HepG2 (cell line): ENCODE data around the gene TAMALIN. TPM values are rescaled to one million over a fixed set of nuclear protein-coding genes. Genes with fewer than 3 reads are reported as not detected.

ENCODE experiments used
- ATAC-seq: fragments of 200-7000 bp; cut with Tn5 transposase; 3 replicates; pipeline ENCODE4 v1.9.1; 2020; ENCODE audit warnings: mild to moderate bottlenecking, moderate library complexity
- BruUV-seq: library from RNA; stranded (reverse); fragments of 400-500 nt; replicated peaks from 2 replicates; lab custom pipeline; 2021; lab: Mats Ljungman, UMichigan
- CTCF ChIA-PET: fragments of 300-600 bp; formaldehyde crosslinking; extraction: SDS; loops from one replicate; lab custom pipeline; 2021; ENCODE audit warnings: low total read pairs, inconsistent platforms, low intra/inter-chr PET ratio; lab: Yijun Ruan, JAX
- POLR2A ChIA-PET: fragments of 350-600 bp; sonication (Branson Sonifier 250); formaldehyde crosslinking; loops from one replicate; lab custom pipeline; 2020; ENCODE audit warnings: antibody characterized with exemption, inconsistent platforms; lab: Yijun Ruan, JAX
- DNase-seq: peaks from one replicate; pipeline ENCODE4 v3.0.0-alpha.2; 2015; ENCODE audit warnings: low spot score
- FAIRE-seq: peaks from 3 replicates; lab custom pipeline; 2011; peaks lifted over from hg19 to GRCh38; lab: Jason Lieb, UNC
- H2AFZ ChIP-seq: one replicate; pipeline ENCODE4 v1.6.1; 2011; ENCODE audit warnings: low read length, inconsistent platforms
- H3K27ac ChIP-seq: fragments of 300-600 bp; 3 replicates; pipeline ENCODE4 v1.8.0; 2011; ENCODE audit warnings: mixed run types, mild to moderate bottlenecking, mixed read lengths, low read length, inconsistent platforms; ENCODE audit not compliant: insufficient read depth; ENCODE audit errors: extremely low read length
- H3K27me3 ChIP-seq, 2 experiments: fragments of 200-600 bp in 1 of 2; 2 replicates in 1 of 2; 3 replicates in 1 of 2; pipeline versions ENCODE4 v1.6.0 to v1.8.0; 2011; ENCODE audit warnings: low read length in 2 of 2, mild to moderate bottlenecking in 2 of 2, moderate library complexity in 2 of 2, inconsistent platforms in 1 of 2; ENCODE audit not compliant: insufficient read depth in 2 of 2, control insufficient read depth in 1 of 2
- H3K36me3 ChIP-seq, 2 experiments: fragments of 200-600 bp in 1 of 2; replicated peaks in 1 of 2; 2 replicates in 1 of 2; 3 replicates in 1 of 2; pipeline versions ENCODE4 v1.5.1 to v1.8.0; 2011; ENCODE audit warnings: low read length in 2 of 2, inconsistent platforms in 1 of 2; ENCODE audit not compliant: insufficient read depth in 2 of 2, control insufficient read depth in 1 of 2
- H3K4me1 ChIP-seq: 2 replicates; pipeline ENCODE4 v1.5.1; 2012; ENCODE audit warnings: low read length, inconsistent platforms; ENCODE audit not compliant: insufficient read depth
- H3K4me2 ChIP-seq: 2 replicates; pipeline ENCODE4 v1.6.0; 2011; ENCODE audit warnings: low read depth, low read length, inconsistent platforms
- H3K4me3 ChIP-seq, 3 experiments: fragments of 200-600 bp in 1 of 3; sonication (generic), shearing (Covaris generic) in 1 of 3; replicated peaks in 1 of 3; 2 replicates each; pipeline ENCODE4 v1.5.1; 2011 to 2016; ENCODE audit warnings: low read length in 3 of 3, inconsistent platforms in 2 of 3, low read depth in 2 of 3, mild to moderate bottlenecking in 2 of 3, control low read depth in 1 of 3, mixed read lengths in 1 of 3; ENCODE audit not compliant: insufficient read depth in 1 of 3
- H3K79me2 ChIP-seq: one replicate; pipeline ENCODE4 v1.6.1; 2011; ENCODE audit warnings: low read length, inconsistent platforms; ENCODE audit not compliant: insufficient read depth
- H3K9ac ChIP-seq: 2 replicates; pipeline ENCODE4 v1.6.0; 2011; ENCODE audit warnings: mild to moderate bottlenecking, low read depth, low read length, inconsistent platforms; ENCODE audit not compliant: insufficient read depth
- H3K9me3 ChIP-seq: 2 replicates; pipeline ENCODE4 v1.5.1; 2012; ENCODE audit warnings: mild to moderate bottlenecking, low read length
- H4K20me1 ChIP-seq: 2 replicates; pipeline ENCODE4 v1.6.0; 2011; ENCODE audit warnings: inconsistent platforms, mild to moderate bottlenecking, low read length, moderate library complexity; ENCODE audit not compliant: insufficient read depth
- CEBPB ChIP-seq: IDR thresholded peaks from 2 replicates; pipeline ENCODE4 v1.6.1; 2011; ENCODE audit warnings: low read depth, low read length, improper control_type of control experiment, borderline replicate concordance
- DR1 ChIP-seq: sonication (generic); formaldehyde crosslinking; IDR thresholded peaks from 2 replicates; pipeline ENCODE4 v1.8.0; 2021; ENCODE audit warnings: mild to moderate bottlenecking, missing genetic modification reagents, inconsistent platforms
- MED1 ChIP-seq: sonication (generic); formaldehyde crosslinking; IDR thresholded peaks from 2 replicates; pipeline ENCODE4 v1.4.0; 2020; ENCODE audit warnings: missing genetic modification reagents
- NONO ChIP-seq, 2 experiments: fragments of 450-650 bp in 1 of 2; sonication (generic) in 1 of 2; formaldehyde crosslinking in 1 of 2; IDR thresholded peaks in 1 of 2; conservative IDR thresholded peaks in 1 of 2; 2 replicates each; pipeline versions ENCODE4 v1.6.1 to v1.8.0; 2017 to 2022; ENCODE audit warnings: mild to moderate bottlenecking in 1 of 2, missing genetic modification reagents in 1 of 2, moderate library complexity in 1 of 2
- PAX8 ChIP-seq: sonication (generic); formaldehyde crosslinking; IDR thresholded peaks from 2 replicates; pipeline ENCODE4 v1.8.0; 2022; ENCODE audit warnings: mild to moderate bottlenecking, missing genetic modification reagents, borderline replicate concordance
- PHF5A ChIP-seq: IDR thresholded peaks from one replicate; pipeline ENCODE4 v1.6.1; 2018; ENCODE audit warnings: low read depth, missing genetic modification reagents; ENCODE audit not compliant: unreplicated experiment
- PLRG1 ChIP-seq: fragments of 450-650 bp; conservative IDR thresholded peaks from 2 replicates; pipeline ENCODE4 v1.6.1; 2016
- ZBTB42 ChIP-seq: sonication (generic); formaldehyde crosslinking; IDR thresholded peaks from 2 replicates; pipeline ENCODE4 v1.5.0; 2020; ENCODE audit warnings: mild to moderate bottlenecking, missing genetic modification reagents
- ZNF275 ChIP-seq: sonication (generic); formaldehyde crosslinking; IDR thresholded peaks from 2 replicates; pipeline ENCODE4 v1.8.0; 2022; ENCODE audit warnings: missing genetic modification reagents, mild to moderate bottlenecking, inconsistent platforms, borderline replicate concordance
- ZNF552 ChIP-seq: sonication (generic); formaldehyde crosslinking; IDR thresholded peaks from 2 replicates; pipeline ENCODE4 v1.9.0; 2022; ENCODE audit warnings: missing genetic modification reagents, mild to moderate bottlenecking, borderline replicate concordance
- ZNF567 ChIP-seq: sonication (generic); formaldehyde crosslinking; IDR thresholded peaks from 2 replicates; pipeline ENCODE4 v1.8.1; 2023; ENCODE audit warnings: mild to moderate bottlenecking, missing genetic modification reagents, borderline replicate concordance
- ZNF580 ChIP-seq: IDR thresholded peaks from 2 replicates; pipeline ENCODE4 v1.6.1; 2016; ENCODE audit warnings: low read depth, borderline replicate concordance
- WGBS: methylation state at CpG from one replicate; pipeline ENCODE4 v1.1.6; 2017; ENCODE audit warnings: low lambda C conversion rate; 5-methylcytosine and 5-hydroxymethylcytosine counted together
- in situ Hi-C: cut with HindIII; loops from 2 replicates; pipeline ENCODE4 v1.10.0; 2017; ENCODE audit warnings: low pct_unique_long_range_greater_than_20kb; ENCODE audit not compliant: extremely low pct_ligation_motif_present
- intact Hi-C: fragments of 100-400 bp; cut with micrococcal nuclease; formaldehyde crosslinking; loops from one replicate; pipeline ENCODE4 v1.10.0; 2022; ENCODE audit not compliant: unreplicated experiment
- polyA plus RNA-seq, 8 experiments: library from polyadenylated mRNA; depleted of rRNA in 3 of 8; stranded (reverse) in 7 of 8; unstranded in 1 of 8; fragments of >200 nt; fragmentation: Illumina TruSeq in 4 of 8; extraction: Trizol in 4 of 8; gene quantifications; 2 replicates each; pipeline versions ENCODE4 v1.2.1 to v1.2.3, GENCODE V29; 2011 to 2016; ENCODE audit warnings: low read depth in 4 of 8, missing spikeins in 1 of 8, mixed read lengths in 1 of 8; ENCODE audit not compliant: insufficient read depth in 1 of 8
- total RNA-seq, 5 experiments: library from RNA; depleted of rRNA; stranded (reverse); fragments of >200 nt; fragmentation: Illumina TruSeq; extraction: Trizol; gene quantifications; 2 replicates each; pipeline ENCODE4 v1.2.3, GENCODE V29; 2016; ENCODE audit warnings: low read depth in 1 of 5

TAMALIN gene
- total and polyA plus RNA-seq, 2 of the 13 experiments (the other 11 are each of a cell fraction or from before 2014, with no cell fraction given) = 2.9 to 10.9 TPM

GRCh38 chr12:52046859-52047258, 40.1 kb downstream of the TAMALIN start:
- Histone ChIP-seq H3K27me3 (no peaks in the 10 kb centered on the region; a peak in 1 of 5 replicates), H3K4me3 (no peak overlapping the region), H3K9me3 (no peaks in the 10 kb centered on the region), H3K4me2 (no peak overlapping the region), H3K79me2 (peaks cover 5% of the 10 kb centered on the region), H2AFZ (no peak overlapping the region), H3K9ac (no peak overlapping the region), H3K36me3 (no peaks in the 10 kb centered on the region), H4K20me1 (no peaks in the 10 kb centered on the region), H3K27ac (no peak overlapping the region)
- ATAC-seq = no peak
- BruUV-seq = no TSS peak
- intact Hi-C loops = no loop called here
- POLR2A ChIA-PET = interaction anchor here (1.2 to 1.5 kb wide), 2 partner anchors 14 to 16 kb away, joined by 3 to 4 read pairs; no protein-coding TSS in a partner anchor
- 63% methylated on average over 7 of the region's 7 CpGs for WGBS
- TF ChIP-seq ZNF275 (CRISPR knock-in tag) (no peak), ZNF552 (CRISPR knock-in tag) (no peak), CEBPB (no peak), ZBTB42 (CRISPR knock-in tag) (no peak), PAX8 (CRISPR knock-in tag) (no peak), PHF5A (CRISPR knock-in tag) (no peak), NONO (IDR thresholded peaks at IDR 0.05) (no peak), NONO (CRISPR knock-in tag; conservative IDR thresholded peaks at IDR 0.05) (no peak), PLRG1 (no peak), MED1 (CRISPR knock-in tag) (no peak), DR1 (CRISPR knock-in tag) (no peak), ZNF567 (CRISPR knock-in tag) (no peak), ZNF580 (CRISPR knock-in tag) (no peak)
- TF ChIP-seq, all 625 proteins: peak for 0
- H3K4me1 ChIP-seq = peaks cover 67% of the 10 kb centered on the region
- CTCF ChIA-PET = no interaction called here
- DNase-seq = no peak
- in situ Hi-C loops = no loop called here
- FAIRE-seq = no peak
